GM12801 (cell line): ENCODE measurements around the gene ENHO.

Experiments used
- TF ChIP-seq, protein P1 (sequence below): IDR thresholded peaks from one replicate; pipeline ENCODE4 v1.5.1; 2011; ENCODE audit warnings: control low read depth; ENCODE audit not compliant: insufficient read length; ENCODE audit errors: extremely low read depth

The ENHO gene

DNA sequence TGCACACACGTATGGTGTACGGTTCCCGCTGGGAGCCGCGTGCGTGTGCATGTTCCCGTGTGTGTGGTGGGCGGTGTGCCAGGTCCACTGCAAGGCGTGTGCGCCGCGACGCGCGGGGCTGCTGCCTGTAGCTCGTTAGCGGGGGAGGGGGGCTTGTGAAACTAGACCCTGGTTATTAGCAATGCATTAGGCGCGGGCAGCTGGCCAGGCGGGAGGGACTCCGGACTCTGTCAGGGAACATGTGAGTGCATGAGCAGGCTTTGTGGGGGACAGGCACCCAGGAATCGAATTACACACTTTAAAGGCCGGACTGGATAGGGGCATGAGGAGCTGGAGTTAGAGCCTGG lies 32.2 kb upstream of the ENHO start:
- TF ChIP-seq, protein P1, sequence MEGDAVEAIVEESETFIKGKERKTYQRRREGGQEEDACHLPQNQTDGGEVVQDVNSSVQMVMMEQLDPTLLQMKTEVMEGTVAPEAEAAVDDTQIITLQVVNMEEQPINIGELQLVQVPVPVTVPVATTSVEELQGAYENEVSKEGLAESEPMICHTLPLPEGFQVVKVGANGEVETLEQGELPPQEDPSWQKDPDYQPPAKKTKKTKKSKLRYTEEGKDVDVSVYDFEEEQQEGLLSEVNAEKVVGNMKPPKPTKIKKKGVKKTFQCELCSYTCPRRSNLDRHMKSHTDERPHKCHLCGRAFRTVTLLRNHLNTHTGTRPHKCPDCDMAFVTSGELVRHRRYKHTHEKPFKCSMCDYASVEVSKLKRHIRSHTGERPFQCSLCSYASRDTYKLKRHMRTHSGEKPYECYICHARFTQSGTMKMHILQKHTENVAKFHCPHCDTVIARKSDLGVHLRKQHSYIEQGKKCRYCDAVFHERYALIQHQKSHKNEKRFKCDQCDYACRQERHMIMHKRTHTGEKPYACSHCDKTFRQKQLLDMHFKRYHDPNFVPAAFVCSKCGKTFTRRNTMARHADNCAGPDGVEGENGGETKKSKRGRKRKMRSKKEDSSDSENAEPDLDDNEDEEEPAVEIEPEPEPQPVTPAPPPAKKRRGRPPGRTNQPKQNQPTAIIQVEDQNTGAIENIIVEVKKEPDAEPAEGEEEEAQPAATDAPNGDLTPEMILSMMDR, result no peak

DNA sequence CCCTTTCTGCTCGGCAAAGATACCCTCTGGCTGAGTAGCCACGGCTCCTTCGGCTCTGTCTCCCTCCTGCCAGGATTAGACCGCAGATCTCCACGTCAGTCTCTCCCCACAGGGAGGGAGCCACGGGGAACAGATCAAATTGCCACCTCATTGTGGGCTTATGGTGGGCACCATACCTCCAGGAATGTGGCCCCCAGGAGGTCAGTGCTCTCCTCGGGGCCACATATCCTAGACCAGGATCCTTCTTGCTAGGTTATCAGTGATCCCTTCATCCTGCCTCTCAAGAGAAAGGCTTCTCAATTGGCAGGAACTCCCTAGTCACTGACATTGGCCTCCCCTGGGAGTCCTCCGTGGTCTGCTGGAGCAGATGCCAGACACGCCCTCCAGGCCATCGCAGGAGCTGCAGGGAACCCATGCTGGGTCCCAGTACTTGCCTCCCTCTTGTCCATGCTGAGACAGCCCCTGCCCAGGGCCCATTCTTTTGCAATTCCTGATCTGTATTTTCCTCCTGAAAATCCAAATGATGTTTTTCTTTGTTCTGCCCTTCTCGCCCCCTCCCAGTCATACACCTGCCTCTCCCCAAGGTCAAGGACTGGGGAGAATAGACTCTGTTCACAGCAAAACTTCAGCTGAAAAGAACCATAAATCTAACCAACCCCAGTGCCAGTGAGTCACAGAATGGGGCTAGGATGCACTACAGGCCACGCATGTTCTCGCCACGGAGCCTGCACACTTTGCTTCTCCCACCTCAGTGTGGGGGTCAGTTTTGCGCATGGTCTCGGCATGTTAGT lies 31.6 kb upstream of the ENHO start:
- TF ChIP-seq, protein P1, result no peak

DNA sequence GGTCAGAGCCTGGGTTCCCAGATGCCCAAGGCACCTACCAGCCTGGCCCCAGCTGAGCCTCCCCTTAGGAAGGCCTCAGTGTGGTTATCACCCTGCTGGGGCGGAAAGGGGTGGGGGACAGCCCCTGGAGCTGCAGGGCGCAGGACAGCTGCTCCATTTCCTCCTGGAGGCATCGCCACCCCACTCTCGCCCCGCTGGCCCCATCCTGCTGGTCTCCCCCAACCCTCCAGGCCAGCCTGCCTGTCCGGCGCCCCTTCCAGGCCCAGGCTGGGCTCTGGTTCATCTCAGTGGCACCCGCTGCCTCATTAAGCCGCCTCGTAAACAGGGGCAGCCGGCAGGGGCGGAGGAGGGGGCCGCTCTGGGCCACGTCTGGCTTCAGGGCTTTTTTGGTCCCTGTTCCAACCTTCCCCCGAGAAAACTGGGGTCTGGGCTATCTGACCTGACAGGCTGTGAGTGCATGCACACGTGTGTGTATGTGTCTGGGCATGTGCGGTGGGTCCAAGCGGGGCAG lies 30.8 kb upstream of the ENHO start:
- TF ChIP-seq, protein P1, result no peak

DNA sequence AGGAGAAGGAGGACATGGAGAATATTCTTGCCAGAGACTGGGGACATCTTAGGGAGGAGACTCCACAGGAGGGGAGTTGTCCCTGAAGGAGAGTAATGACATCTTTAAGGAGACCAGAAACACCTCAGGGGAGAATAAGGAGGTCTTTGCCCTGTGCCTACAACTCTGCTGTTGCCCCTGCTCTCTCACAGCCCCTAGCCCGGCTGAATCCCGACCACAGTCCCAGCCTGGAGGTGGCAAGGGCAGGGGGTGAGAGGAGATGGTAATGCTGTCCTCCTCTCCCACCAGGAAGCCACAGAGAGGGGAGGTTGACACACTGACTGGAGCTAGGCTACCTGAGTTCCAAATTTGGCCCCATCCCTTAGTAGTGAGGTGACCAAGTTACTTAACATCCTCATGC lies 30.2 kb upstream of the ENHO start:
- TF ChIP-seq, protein P1, result no peak

DNA sequence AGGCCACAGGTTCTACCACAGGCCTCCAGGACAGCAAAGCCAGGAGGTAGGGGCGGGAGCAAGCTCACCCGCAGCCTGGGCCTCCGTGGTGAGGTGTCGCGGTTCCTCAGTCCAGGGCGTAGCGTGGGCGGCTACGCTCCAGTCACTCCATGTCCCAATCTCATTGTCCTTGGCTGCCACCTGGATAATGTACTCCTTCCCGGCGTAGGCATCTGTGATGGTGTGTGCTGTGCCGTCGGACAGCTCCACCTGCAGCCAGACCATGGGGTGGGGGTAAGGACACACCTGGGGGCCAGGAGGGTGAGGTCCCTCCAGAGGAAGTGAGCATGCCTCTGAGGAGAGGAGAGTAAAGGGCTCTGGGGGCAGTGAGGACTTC lies 29.8 kb upstream of the ENHO start:
- TF ChIP-seq, protein P1, result no peak

DNA sequence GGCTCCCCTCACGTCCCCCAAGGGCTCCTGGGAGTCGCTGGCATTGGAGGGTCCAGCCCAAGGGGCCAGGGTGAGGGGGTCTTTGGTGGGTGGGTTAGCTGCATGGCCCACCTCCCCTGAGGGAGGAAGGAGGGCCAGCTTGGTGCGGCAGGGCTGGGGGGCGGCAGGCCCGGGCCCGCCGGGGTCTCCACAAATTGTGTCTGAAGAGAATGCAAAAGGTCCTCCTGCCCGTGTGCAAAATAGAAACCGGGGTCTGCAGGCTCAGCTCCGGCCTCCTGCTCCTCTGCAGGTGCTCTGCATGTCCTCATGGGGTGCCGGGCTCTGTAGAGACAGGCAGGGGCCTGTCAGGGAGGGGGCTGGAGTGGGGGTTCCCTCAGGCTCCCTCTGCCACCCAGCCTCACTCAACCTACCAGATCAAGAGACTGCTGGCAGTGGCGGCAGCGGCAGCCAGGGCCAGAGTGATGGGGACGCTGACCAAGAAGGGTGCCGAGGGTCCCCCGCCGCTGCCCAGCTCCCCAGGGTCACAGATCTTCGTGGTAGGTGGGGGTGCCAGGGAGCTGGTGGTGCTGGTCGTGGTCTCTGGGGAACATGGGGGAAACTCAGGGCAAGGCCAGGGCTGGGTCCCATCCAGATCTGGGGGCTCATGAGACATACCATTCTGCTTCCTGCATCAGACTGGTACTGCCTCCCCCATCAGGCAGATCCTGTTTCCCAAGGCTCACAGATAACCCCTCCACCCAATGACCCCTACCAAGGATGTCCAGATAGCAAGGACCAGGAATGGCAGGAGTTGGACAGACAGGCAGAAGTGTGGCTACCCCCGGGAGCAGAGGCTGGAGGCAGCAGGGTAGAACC lies 29.2 kb upstream of the ENHO start:
- TF ChIP-seq, protein P1, result no peak

DNA sequence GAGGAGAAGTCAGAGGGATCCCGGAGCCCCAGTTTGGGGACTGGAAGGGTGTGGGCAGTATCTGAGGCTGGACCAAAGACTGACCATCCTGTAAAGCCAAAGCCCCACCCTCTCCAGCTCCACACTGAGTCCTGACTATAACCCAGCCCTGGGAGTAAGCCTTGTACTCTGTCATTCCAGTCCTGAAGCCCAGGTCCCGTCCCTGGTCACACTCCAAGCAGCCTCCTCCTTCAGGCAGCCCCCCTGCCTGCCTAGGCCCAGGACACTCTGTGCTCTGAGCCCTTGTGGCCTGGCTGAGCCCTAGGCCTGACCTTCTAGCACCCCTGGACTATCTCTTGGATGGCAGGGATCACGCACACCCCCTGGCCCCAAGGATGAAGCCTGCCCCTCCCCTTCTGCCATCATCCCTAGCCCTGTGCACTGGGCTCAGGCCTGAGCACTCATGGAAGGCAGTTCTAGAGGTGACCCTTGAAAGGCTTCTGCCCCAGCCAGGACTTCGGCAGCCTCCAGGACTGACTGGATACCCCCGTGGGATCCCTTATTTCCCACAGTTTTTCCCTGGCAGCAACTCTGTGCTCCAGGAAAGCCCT lies 28.0 kb upstream of the ENHO start:
- TF ChIP-seq, protein P1, result no peak
